T-cell (primary cell): ENCODE measurements around the gene S100PBP. TPM values are rescaled to one million over a fixed set of nuclear protein-coding genes. Genes with fewer than 3 reads are reported as not detected.
A peak's percentile ranks its signal among the peaks of the same experiment; 100 is the strongest.

Source experiments
- ATAC-seq, 4 experiments: fragments of 200-7000 bp in 3 of 4; fragments of 150-1000 bp in 1 of 4; cut with Tn5 transposase; replicated peaks in 1 of 4; 1 replicate in 3 of 4; 2 replicates in 1 of 4; pipeline ENCODE4 v1.10.0; 2021; ENCODE audit warnings: moderate library complexity in 3 of 4, mild to moderate bottlenecking in 2 of 4, moderate number of reproducible peaks in 1 of 4
- CTCF ChIA-PET, 2 donors: fragments of 300-600 bp; sonication (Branson Sonifier 250); formaldehyde crosslinking; loops; one replicate each; lab custom pipeline; 2022; ENCODE audit warnings: antibody characterized with exemption in 2 of 2; lab: Charles Lee
- POLR2A ChIA-PET, 2 donors: fragments of 300-600 bp; sonication (Branson Sonifier 250); formaldehyde crosslinking; loops; one replicate each; lab custom pipeline; 2022; ENCODE audit warnings: antibody characterized with exemption in 2 of 2; lab: Charles Lee
- DNase-seq, 35 experiments: peaks; one replicate each; pipeline versions ENCODE4 v3.0.0 to v3.0.0-alpha.2; 2013 to 2023
- H3K27ac ChIP-seq: one replicate; pipeline ENCODE4 v1.5.1; 2013; ENCODE audit warnings: low read length
- H3K27me3 ChIP-seq, 2 experiments: replicated peaks in 1 of 2; 1 replicate in 1 of 2; 2 replicates in 1 of 2; pipeline versions ENCODE4 v1.6.1 to v1.7.0; 2013; ENCODE audit warnings: low read length in 1 of 2, mixed read lengths in 1 of 2; ENCODE audit not compliant: control insufficient read depth in 2 of 2, insufficient read depth in 2 of 2; ENCODE audit errors: extremely low read depth in 1 of 2
- H3K36me3 ChIP-seq, 2 donors: 1 replicate in 1 of 2; 2 replicates in 1 of 2; pipeline versions ENCODE4 v1.6.1 to v1.7.0; 2013; ENCODE audit warnings: low read length in 1 of 2; ENCODE audit not compliant: control insufficient read depth in 2 of 2, insufficient read depth in 1 of 2; ENCODE audit errors: extremely low read depth in 1 of 2
- H3K4me1 ChIP-seq, 2 experiments: 1 replicate in 1 of 2; 2 replicates in 1 of 2; pipeline versions ENCODE4 v1.6.1 to v1.7.0; 2013; ENCODE audit warnings: low read length in 2 of 2, mixed read lengths in 1 of 2; ENCODE audit not compliant: insufficient read depth in 2 of 2, control insufficient read depth in 1 of 2; ENCODE audit errors: extremely low read depth in 1 of 2
- H3K4me3 ChIP-seq, 2 donors: 1 replicate in 1 of 2; 2 replicates in 1 of 2; pipeline versions ENCODE4 v1.5.1 to v1.7.0; 2013; ENCODE audit warnings: mild to moderate bottlenecking in 2 of 2, low read length in 1 of 2, moderate library complexity in 1 of 2; ENCODE audit not compliant: control insufficient read depth in 1 of 2; ENCODE audit errors: extremely low read depth in 1 of 2
- H3K9me3 ChIP-seq: 2 replicates; pipeline ENCODE4 v1.7.0; 2013
- H3K27ac Mint-ChIP-seq, 2 donors: one replicate each; pipeline ENCODE4 v1.8.0; 2020 to 2021; ENCODE audit warnings: mild to moderate bottlenecking in 2 of 2, mixed read lengths in 2 of 2
- H3K27me3 Mint-ChIP-seq, 2 donors: one replicate each; pipeline ENCODE4 v1.8.0; 2021 to 2022; ENCODE audit warnings: mixed read lengths in 2 of 2
- H3K36me3 Mint-ChIP-seq: one replicate; pipeline ENCODE4 v1.8.0; 2021; ENCODE audit warnings: mixed read lengths
- H3K4me1 Mint-ChIP-seq, 3 donors: one replicate each; pipeline ENCODE4 v1.8.0; 2020 to 2022; ENCODE audit warnings: mixed read lengths in 3 of 3, mild to moderate bottlenecking in 1 of 3
- H3K4me3 Mint-ChIP-seq, 3 donors: one replicate each; pipeline ENCODE4 v1.8.0; 2020 to 2022; ENCODE audit warnings: mild to moderate bottlenecking in 3 of 3, mixed read lengths in 3 of 3, moderate library complexity in 3 of 3
- H3K9me3 Mint-ChIP-seq, 3 donors: one replicate each; pipeline ENCODE4 v1.8.0; 2020 to 2022; ENCODE audit warnings: mixed read lengths in 3 of 3
- WGBS: methylation state at CpG from one replicate; pipeline ENCODE4 v1.1.5; 2013; ENCODE audit warnings: missing lambda C conversion rate; ENCODE audit not compliant: insufficient coverage; 5-methylcytosine and 5-hydroxymethylcytosine counted together
- total RNA-seq, 35 experiments: library from RNA in 6 of 35; stranded (reverse) in 6 of 35; fragments of 120-200 nt in 1 of 35; gene quantifications; one replicate each; pipeline versions ENCODE4 v1.2.1 to v1.2.4 and lab custom pipeline; 2013 to 2026

Gene S100PBP
- total RNA-seq, 5 donors from 2014 or later (not counting 1 experiment from before 2014, with no cell fraction given): 46.6 to 77.6 (median 63.6) TPM

GRCh38 chr1:32774950-32775634, 42.4 kb upstream of the S100PBP start:
- Mint-ChIP-seq H3K4me1 (peaks cover 5 to 14% (median 13%) of the 10 kb centered on the region in 3 donors), H3K27ac (no peak overlapping the region), H3K27me3 (no peaks in the 10 kb centered on the region), H3K9me3 (no peaks in the 10 kb centered on the region), H3K4me3 (no peak overlapping the region), H3K36me3 (peaks cover 34% of the 10 kb centered on the region)
- CTCF ChIA-PET: interaction anchor here (0.6 to 4.5 kb wide), 3 partner anchors 62 to 65 kb away, joined by 5 to 20 read pairs (median 8); no protein-coding TSS in a partner anchor
- peaks cover 0 to 9% of the 10 kb centered on the region in 2 experiments for H3K4me1 ChIP-seq
- H3K9me3 ChIP-seq: no peaks in the 10 kb centered on the region
- no peak overlapping the region for H3K4me3 ChIP-seq
- WGBS: 63% methylated on average over 1 of the region's 2 CpGs
- POLR2A ChIA-PET: no interaction called here
- ATAC-seq (no peak), DNase-seq (no peak)
- no peak overlapping the region for H3K27ac ChIP-seq
- peaks cover 6 to 45% of the 10 kb centered on the region in 2 donors for H3K36me3 ChIP-seq
- peaks cover 0 to 6% of the 10 kb centered on the region in 2 experiments for H3K27me3 ChIP-seq

GRCh38 chr1:32775640-32776337, 41.7 kb upstream of the S100PBP start:
- Mint-ChIP-seq H3K27me3 (no peaks in the 10 kb centered on the region), H3K36me3 (peaks cover 41% of the 10 kb centered on the region), H3K4me3 (no peak overlapping the region), H3K4me1 (peaks cover 5 to 14% (median 13%) of the 10 kb centered on the region in 3 donors), H3K9me3 (no peaks in the 10 kb centered on the region), H3K27ac (peak overlapping the region; percentile 35 to 49)
- CTCF ChIA-PET: no interaction called here
- Histone ChIP-seq H3K9me3 (no peaks in the 10 kb centered on the region), H3K36me3 (peaks cover 6 to 52% of the 10 kb centered on the region in 2 donors), H3K4me3 (no peak overlapping the region), H3K27me3 (peaks cover 0 to 6% of the 10 kb centered on the region in 2 experiments), H3K4me1 (peaks cover 0 to 9% of the 10 kb centered on the region in 2 experiments), H3K27ac (no peak overlapping the region)
- POLR2A ChIA-PET: no interaction called here
- no peak for ATAC-seq
- 90% methylated on average over 10 of the region's 13 CpGs for WGBS
- no peak for DNase-seq

GRCh38 chr1:32779242-32779641, 38.2 kb upstream of the S100PBP start:
- Histone ChIP-seq H3K36me3 (peaks cover 21 to 80% of the 10 kb centered on the region in 2 donors), H3K4me1 (no peaks in the 10 kb centered on the region), H3K27ac (no peak overlapping the region), H3K27me3 (no peaks in the 10 kb centered on the region), H3K4me3 (no peak overlapping the region), H3K9me3 (no peaks in the 10 kb centered on the region)
- Mint-ChIP-seq H3K36me3 (peaks cover 52% of the 10 kb centered on the region), H3K9me3 (no peaks in the 10 kb centered on the region), H3K4me3 (no peak overlapping the region), H3K27me3 (no peaks in the 10 kb centered on the region), H3K27ac (no peak overlapping the region), H3K4me1 (peaks cover 0 to 3% (median 3%) of the 10 kb centered on the region in 3 donors)
- POLR2A ChIA-PET: interaction anchor here in 1 of 2 donors (0.6 kb wide), 1 partner anchor 10 kb away, joined by 3 read pairs; no protein-coding TSS in a partner anchor
- CTCF ChIA-PET: interaction anchor here in 1 of 2 donors (0.6 kb wide), 1 partner anchor 1228 kb away, joined by 3 read pairs; no protein-coding TSS in a partner anchor
- no peak for ATAC-seq
- 100% methylated on average over 4 of the region's 5 CpGs for WGBS
- no peak for DNase-seq

GRCh38 chr1:32780005-32780404, 37.4 kb upstream of the S100PBP start:
- H3K4me1 Mint-ChIP-seq: peaks cover 0 to 2% (median 0%) of the 10 kb centered on the region in 3 donors
- ATAC-seq: no peak
- Histone ChIP-seq H3K4me3 (no peak overlapping the region), H3K9me3 (no peaks in the 10 kb centered on the region), H3K36me3 (peaks cover 18 to 84% of the 10 kb centered on the region in 2 donors), H3K27me3 (no peaks in the 10 kb centered on the region), H3K4me1 (no peaks in the 10 kb centered on the region), H3K27ac (no peak overlapping the region)
- peaks cover 57% of the 10 kb centered on the region for H3K36me3 Mint-ChIP-seq
- no peak overlapping the region for H3K4me3 Mint-ChIP-seq
- ChIA-PET CTCF (interaction anchor here in 1 of 2 donors (0.5 kb wide), 1 partner anchor 33 kb away, joined by 8 read pairs; no protein-coding TSS in a partner anchor), POLR2A (no interaction called here)
- no peaks in the 10 kb centered on the region for H3K27me3 Mint-ChIP-seq
- DNase-seq: no peak
- no peak overlapping the region for H3K27ac Mint-ChIP-seq
- 97% methylated on average over 7 of the region's 8 CpGs for WGBS
- no peaks in the 10 kb centered on the region for H3K9me3 Mint-ChIP-seq

- no peak for DNase-seq
- no peaks in the 10 kb centered on the region for H3K4me1 ChIP-seq
- no peaks in the 10 kb centered on the region for H3K27me3 ChIP-seq
- ATAC-seq: no peak
- peak overlapping the region in 1 of 2 donors; percentile 39 for H3K27ac Mint-ChIP-seq
- peaks cover 54% of the 10 kb centered on the region for H3K36me3 Mint-ChIP-seq
- no peak overlapping the region for H3K4me3 Mint-ChIP-seq
- H3K4me1 Mint-ChIP-seq: peaks cover 0 to 2% (median 0%) of the 10 kb centered on the region in 3 donors
- ChIA-PET POLR2A (no interaction called here), CTCF (interaction anchor here in 1 of 2 donors (0.5 kb wide), 1 partner anchor 32 kb away, joined by 8 read pairs; no protein-coding TSS in a partner anchor)
- no peak overlapping the region for H3K4me3 ChIP-seq
- H3K9me3 Mint-ChIP-seq: no peaks in the 10 kb centered on the region
- no peaks in the 10 kb centered on the region for H3K27me3 Mint-ChIP-seq
- H3K27ac ChIP-seq: no peak overlapping the region
- peaks cover 14 to 78% of the 10 kb centered on the region in 2 donors for H3K36me3 ChIP-seq
- no peaks in the 10 kb centered on the region for H3K9me3 ChIP-seq
- 100% methylated on average over 3 of the region's 8 CpGs for WGBS
Measured at GRCh38 chr1:32780628-32781234, 36.7 kb upstream of the S100PBP start.

- peaks cover 62% of the 10 kb centered on the region for H3K36me3 Mint-ChIP-seq
- ChIA-PET CTCF (interaction anchor here (0.7 kb wide), 2 partner anchors 25 to 374 kb away, joined by 3 read pairs; no protein-coding TSS in a partner anchor), POLR2A (no interaction called here)
- H3K36me3 ChIP-seq: peaks cover 14 to 88% of the 10 kb centered on the region in 2 donors
- no peaks in the 10 kb centered on the region for H3K27me3 Mint-ChIP-seq
- H3K9me3 ChIP-seq: no peaks in the 10 kb centered on the region
- H3K4me3 Mint-ChIP-seq: no peak overlapping the region
- no peaks in the 10 kb centered on the region for H3K9me3 Mint-ChIP-seq
- ATAC-seq (no peak), DNase-seq (no peak)
- H3K27me3 ChIP-seq: no peaks in the 10 kb centered on the region
- 87% methylated on average over 3 of the region's 5 CpGs for WGBS
- peaks cover 0 to 2% of the 10 kb centered on the region in 2 experiments for H3K4me1 ChIP-seq
- no peak overlapping the region for H3K27ac Mint-ChIP-seq
- no peak overlapping the region for H3K27ac ChIP-seq
- H3K4me3 ChIP-seq: no peak overlapping the region
- H3K4me1 Mint-ChIP-seq: peaks cover 0 to 4% (median 0%) of the 10 kb centered on the region in 3 donors
Measured at GRCh38 chr1:32782086-32782485, 35.4 kb upstream of the S100PBP start.
